Activated B cell treated with CpG ODN at 0.5 μM for 24 hours (primary cell): ENCODE results near the gene PDE4A. TPM values are rescaled to one million over a fixed set of nuclear protein-coding genes. Genes with fewer than 3 reads are reported as not detected.
"Not testable (repeated sequence)": the region's sequence is repeated elsewhere in the genome, so short reads cannot be mapped to it uniquely, and the experiment has no call there.

Source experiments
- ATAC-seq: fragments of 200-7000 bp; cut with Tn5 transposase; one replicate; pipeline ENCODE4 v1.10.0; 2021; ENCODE audit warnings: low read depth, mild to moderate bottlenecking, moderate library complexity
- CTCF ChIA-PET: fragments of 350-600 bp; sonication (Branson Sonifier 250); formaldehyde crosslinking; loops from one replicate; lab custom pipeline; 2021; ENCODE audit warnings: antibody characterized with exemption; lab: Charles Lee
- POLR2A ChIA-PET: fragments of 350-600 bp; sonication (Branson Sonifier 250); formaldehyde crosslinking; loops from one replicate; lab custom pipeline; 2021; ENCODE audit warnings: antibody characterized with exemption; lab: Charles Lee
- DNase-seq: peaks from one replicate; pipeline ENCODE4 v3.0.0; 2022
- H3K27ac Mint-ChIP-seq: one replicate; pipeline ENCODE4 v1.8.0; 2020; ENCODE audit warnings: mixed read lengths
- H3K27me3 Mint-ChIP-seq: one replicate; pipeline ENCODE4 v1.8.0; 2021; ENCODE audit warnings: mixed read lengths
- H3K36me3 Mint-ChIP-seq: one replicate; pipeline ENCODE4 v1.8.0; 2021; ENCODE audit warnings: low read depth, mixed read lengths
- H3K4me1 Mint-ChIP-seq: one replicate; pipeline ENCODE4 v1.8.0; 2021; ENCODE audit warnings: mixed read lengths
- H3K4me3 Mint-ChIP-seq: one replicate; pipeline ENCODE4 v1.8.0; 2020; ENCODE audit warnings: mild to moderate bottlenecking, mixed read lengths
- H3K9me3 Mint-ChIP-seq: one replicate; pipeline ENCODE4 v1.8.0; 2020; ENCODE audit warnings: mixed read lengths
- CTCF ChIP-seq: fragments of 200-600 bp; IDR thresholded peaks from one replicate; pipeline ENCODE4 v1.8.0; 2022; ENCODE audit warnings: antibody characterized with exemption, mild to moderate bottlenecking
- intact Hi-C: fragments of 100-400 bp; cut with micrococcal nuclease; formaldehyde crosslinking; loops from one replicate; pipeline ENCODE4 v1.15.1; 2024
- total RNA-seq: library from RNA; stranded (reverse); gene quantifications from 2 replicates; pipeline ENCODE4 v1.2.3, GENCODE V29; 2022

PDE4A gene
- total RNA-seq, 1 donor from 2014 or later, result 8.6 TPM

- no peaks in the 10 kb centered on the region for H3K27me3 Mint-ChIP-seq
- TF ChIP-seq CTCF, result no peak
- H3K27ac Mint-ChIP-seq, result no peak overlapping the region
- H3K36me3 Mint-ChIP-seq, result peaks cover 8% of the 10 kb centered on the region
- H3K9me3 Mint-ChIP-seq, result no peaks in the 10 kb centered on the region
- DNase-seq, result no peak
- H3K4me1 Mint-ChIP-seq, result peaks cover 84% of the 10 kb centered on the region
- no peak overlapping the region for H3K4me3 Mint-ChIP-seq
- ChIA-PET CTCF (interaction anchor here (0.9 to 6.4 kb wide), 6 partner anchors 8 to 237 kb away, joined by 3 to 84 read pairs (median 6); partner anchors contain the start of gene PDE4A), POLR2A (interaction anchor here (24.9 kb wide), 1 partner anchor 19 kb away, joined by 541 read pairs; the partner anchor contains the start of gene PDE4A)
- intact Hi-C loops, result no loop called here
- no peak for ATAC-seq
Observed at GRCh38 chr19:10407096-10407495, 13.2 kb upstream of the PDE4A start.

GRCh38 chr19:10408511-10409283 lies 11.6 kb upstream of the PDE4A start:
- ATAC-seq (peak; percentile 49), DNase-seq (peak; percentile 48)
- CTCF ChIA-PET, result interaction anchor here (1.2 to 6.4 kb wide), 4 partner anchors 7 to 138 kb away, joined by 3 to 84 read pairs (median 6); partner anchors contain the start of genes ICAM1 and PDE4A
- Mint-ChIP-seq H3K4me3 (peak overlapping the region; percentile 7), H3K27me3 (no peaks in the 10 kb centered on the region), H3K9me3 (no peaks in the 10 kb centered on the region), H3K27ac (peak overlapping the region; percentile 76), H3K36me3 (no peaks in the 10 kb centered on the region), H3K4me1 (peaks cover 86% of the 10 kb centered on the region)
- TF ChIP-seq CTCF, result no peak
- POLR2A ChIA-PET, result interaction anchor here (1.1 to 24.9 kb wide), 2 partner anchors 17 to 138 kb away, joined by 4 to 541 read pairs; partner anchors contain the start of genes ICAM1 and PDE4A
- intact Hi-C loops, result loop anchor here (1.0 kb wide), 1 partner anchor 8 kb away; no protein-coding TSS in a partner anchor

GRCh38 chr19:10411224-10411623 lies 9.1 kb upstream of the PDE4A start:
- ChIA-PET CTCF (interaction anchor here (1.7 to 2.1 kb wide), 2 partner anchors 10 to 16 kb away, joined by 7 to 8 read pairs; partner anchors contain the start of gene PDE4A), POLR2A (interaction anchor here (0.7 to 24.9 kb wide), 2 partner anchors 15 to 291 kb away, joined by 3 to 541 read pairs; partner anchors contain the start of gene PDE4A)
- H3K9me3 Mint-ChIP-seq, H3K36me3 Mint-ChIP-seq, ATAC-seq, intact Hi-C loops, H3K27me3 Mint-ChIP-seq, H3K4me3 Mint-ChIP-seq, DNase-seq: not testable (repeated sequence)
- peak overlapping the region; percentile 63 for H3K27ac Mint-ChIP-seq
- peaks cover 82% of the 10 kb centered on the region for H3K4me1 Mint-ChIP-seq

GRCh38 chr19:10412257-10412977 lies 7.9 kb upstream of the PDE4A start:
- Mint-ChIP-seq H3K27ac (peak overlapping the region; percentile 84), H3K9me3 (no peaks in the 10 kb centered on the region), H3K4me3 (peak overlapping the region; percentile 41), H3K4me1 (peaks cover 81% of the 10 kb centered on the region), H3K27me3 (peaks cover 3% of the 10 kb centered on the region), H3K36me3 (no peaks in the 10 kb centered on the region)
- ATAC-seq (peak; percentile 20), DNase-seq (no peak)
- ChIA-PET CTCF (interaction anchor here (0.8 to 7.1 kb wide), 7 partner anchors 7 to 25 kb away, joined by 3 to 84 read pairs (median 4); partner anchors contain the start of genes CDC37 and PDE4A), POLR2A (interaction anchor here (0.6 to 24.9 kb wide), 6 partner anchors 9 to 177 kb away, joined by 3 to 541 read pairs (median 8); partner anchors contain the start of genes CDC37, ICAM1 and PDE4A)
- no peak for TF ChIP-seq CTCF
- intact Hi-C loops, result no loop called here

- peak overlapping the region; percentile 60 for H3K27ac Mint-ChIP-seq
- no peaks in the 10 kb centered on the region for H3K9me3 Mint-ChIP-seq
- intact Hi-C loops, result loop anchor here (1.0 to 5.0 kb wide), 4 partner anchors 8 to 151 kb away; partner anchors contain the start of genes CDC37, CDKN2D and KRI1
- ChIA-PET CTCF (interaction anchor here (0.6 to 7.1 kb wide), 7 partner anchors 10 to 146 kb away, joined by 3 to 84 read pairs (median 12); partner anchors contain the start of genes CDC37 and ICAM1), POLR2A (interaction anchor here (1.1 to 24.9 kb wide), 5 partner anchors 3 to 187 kb away, joined by 3 to 541 read pairs (median 6); partner anchors contain the start of genes CDC37, ICAM1 and PDE4A)
- H3K36me3 Mint-ChIP-seq, result no peaks in the 10 kb centered on the region
- peaks cover 23% of the 10 kb centered on the region for H3K27me3 Mint-ChIP-seq
- no peak for DNase-seq
- no peak for ATAC-seq
- peaks cover 70% of the 10 kb centered on the region for H3K4me1 Mint-ChIP-seq
- H3K4me3 Mint-ChIP-seq, result peak overlapping the region; percentile 78
- TF ChIP-seq CTCF, result no peak
Observed at GRCh38 chr19:10416083-10416379, 4.3 kb upstream of the PDE4A start.
